H7 (cell line): ENCODE data around the gene EFCAB7. TPM values are rescaled to one million over a fixed set of nuclear protein-coding genes. Genes with fewer than 3 reads are reported as not detected.
A peak's percentile ranks its signal among the peaks of the same experiment; 100 is the strongest.

Experiments used
- DNase-seq: peaks from one replicate; pipeline ENCODE4 v3.0.0; 2012
- H3K27me3 ChIP-seq: 2 replicates; pipeline ENCODE4 v1.6.0; 2011; ENCODE audit warnings: mild to moderate bottlenecking, low read length; ENCODE audit not compliant: control insufficient read depth, insufficient read depth
- H3K36me3 ChIP-seq: replicated peaks from 2 replicates; pipeline ENCODE4 v1.5.1; 2011; ENCODE audit warnings: low read length; ENCODE audit not compliant: control insufficient read depth, insufficient read depth
- H3K4me3 ChIP-seq: 2 replicates; pipeline ENCODE4 v1.5.1; 2011; ENCODE audit warnings: low read depth, mild to moderate bottlenecking, control low read depth, low read length, moderate library complexity; ENCODE audit not compliant: insufficient read depth
- total RNA-seq: library from RNA; depleted of rRNA; stranded (reverse); fragments of >200 nt; shearing (Covaris generic); gene quantifications from 2 replicates; pipeline ENCODE4 v1.2.3, GENCODE V29; 2014; rRNA removed

Gene EFCAB7, protein sequence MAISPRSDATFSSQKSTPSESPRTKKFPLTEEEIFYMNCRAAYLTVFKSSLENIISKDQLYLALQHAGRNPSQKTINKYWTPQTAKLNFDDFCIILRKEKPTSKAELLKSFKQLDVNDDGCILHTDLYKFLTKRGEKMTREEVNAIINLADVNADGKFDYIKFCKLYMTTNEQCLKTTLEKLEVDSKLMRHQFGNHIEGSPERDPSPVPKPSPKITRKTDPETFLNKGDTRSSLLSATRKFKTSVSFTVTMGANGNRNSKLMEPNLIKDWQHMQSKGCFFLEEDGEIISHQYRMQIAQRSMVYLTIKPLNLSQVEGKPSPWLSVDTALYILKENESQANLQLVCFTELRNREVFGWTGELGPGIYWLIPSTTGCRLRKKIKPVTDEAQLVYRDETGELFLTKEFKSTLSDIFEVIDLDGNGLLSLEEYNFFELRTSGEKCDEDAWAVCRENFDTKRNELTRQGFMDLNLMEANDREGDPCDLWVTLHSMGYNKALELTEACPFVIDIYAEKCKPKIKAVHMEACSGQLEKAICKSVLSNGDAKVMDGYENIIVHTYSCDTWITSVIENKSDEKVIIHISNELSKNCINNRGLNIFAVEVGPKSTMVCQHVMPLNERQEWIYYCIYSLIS
- total RNA-seq: 4.7 and 11.1 TPM in 2 replicates

DNA sequence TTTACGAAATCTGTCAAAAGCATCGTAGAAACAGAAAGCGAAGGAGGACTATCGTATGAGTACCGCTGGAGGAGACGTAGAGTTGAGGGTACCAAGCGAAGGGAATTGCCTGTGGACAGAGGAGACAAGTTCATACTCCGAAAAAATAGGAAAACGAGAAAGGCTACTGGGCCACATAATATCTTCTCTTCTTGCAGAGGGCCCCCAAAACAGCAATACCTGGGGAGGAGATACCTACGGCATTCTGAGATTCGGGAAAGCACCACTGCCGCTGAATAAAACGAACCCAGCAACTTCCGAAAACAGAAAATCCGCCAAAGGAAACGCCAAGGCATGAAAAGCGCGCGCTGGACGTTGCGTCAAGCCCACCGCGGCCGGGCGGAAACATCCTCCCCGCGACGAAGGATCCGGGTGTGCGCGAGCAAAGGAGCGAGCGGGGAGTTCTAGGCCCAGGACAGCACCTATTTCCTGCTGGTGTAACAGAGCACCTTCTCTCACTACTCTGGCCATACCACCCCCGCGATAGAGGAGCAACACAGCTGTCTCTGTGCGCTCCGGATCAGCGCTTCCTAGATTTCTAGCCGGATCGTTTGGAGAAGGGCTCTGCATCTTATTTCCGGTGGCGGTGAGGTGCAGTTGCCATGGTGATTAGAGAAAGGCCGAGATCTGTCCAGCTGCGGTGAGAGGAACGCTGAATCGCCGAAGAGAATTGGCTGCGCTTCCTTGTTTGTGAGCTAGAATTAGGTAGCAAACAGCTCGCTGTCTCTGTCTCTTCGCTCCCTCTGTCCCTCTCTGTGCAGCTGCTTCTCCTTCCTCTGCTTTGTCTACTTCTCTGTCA, at the start of gene EFCAB7, which contains the start of gene ITGB3BP:
EFCAB7 (plus strand) TSS at position 635 of the 838 bp plus-strand sequence. CDS start 2,048 bp downstream, outside the sequence.
ITGB3BP (minus strand) TSS at position 335 of the 838 bp plus-strand sequence; CDS start at position 243, 92 bp downstream.
- H3K27me3 ChIP-seq: no peaks in the 10 kb centered on the region
- DNase-seq: peak; percentile 71
- H3K36me3 ChIP-seq: no peaks in the 10 kb centered on the region
- H3K4me3 ChIP-seq: peak within 1 kb of the TSS; percentile 54

DNA sequence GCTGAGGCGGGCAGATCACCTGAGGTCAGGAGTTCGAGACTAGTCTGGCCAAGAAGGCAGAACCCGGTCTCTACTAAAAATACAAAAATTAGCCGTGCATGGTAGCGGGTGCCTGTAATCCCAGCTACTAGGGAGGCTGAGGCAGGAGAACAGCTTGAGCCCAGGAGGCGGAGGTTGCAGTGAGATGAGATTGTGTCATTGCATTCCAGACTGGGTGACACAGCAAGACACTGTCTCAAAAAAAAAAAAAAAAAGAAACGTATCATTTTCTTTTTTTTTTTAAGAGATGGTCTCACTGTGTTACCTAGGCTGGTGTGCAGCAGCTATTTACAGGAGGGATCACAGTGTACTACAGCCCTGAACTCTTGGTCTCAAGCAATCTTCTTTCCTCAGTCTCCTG, 47.6 kb upstream of the EFCAB7 start:
- H3K36me3 ChIP-seq: no peaks in the 10 kb centered on the region; the same call in 1 of the 2 replicates
- H3K27me3 ChIP-seq: no peaks in the 10 kb centered on the region
- H3K4me3 ChIP-seq: no peak overlapping the region
- no peak for DNase-seq

DNA sequence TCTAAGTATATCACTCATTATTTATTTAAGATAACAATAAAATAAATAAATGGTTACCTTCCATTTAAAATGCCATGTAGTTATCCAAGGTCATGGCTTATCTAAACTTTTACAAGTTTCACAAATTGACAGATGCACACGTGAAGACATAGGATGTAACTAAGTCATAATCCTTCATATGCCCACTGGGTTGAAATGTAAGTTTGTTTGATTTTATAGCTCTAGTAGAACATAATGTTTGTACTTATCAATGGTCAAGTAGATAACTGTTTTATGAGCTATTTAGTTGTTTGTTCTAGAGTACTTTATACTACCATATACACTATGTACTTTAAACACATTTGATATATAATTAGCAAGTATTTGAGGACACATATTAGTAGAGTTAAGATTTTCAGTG, 43.3 kb upstream of the EFCAB7 start:
- Histone ChIP-seq H3K27me3 (no peaks in the 10 kb centered on the region), H3K4me3 (no peak overlapping the region), H3K36me3 (no peaks in the 10 kb centered on the region; the same call in 1 of the 2 replicates)
- no peak for DNase-seq

DNA sequence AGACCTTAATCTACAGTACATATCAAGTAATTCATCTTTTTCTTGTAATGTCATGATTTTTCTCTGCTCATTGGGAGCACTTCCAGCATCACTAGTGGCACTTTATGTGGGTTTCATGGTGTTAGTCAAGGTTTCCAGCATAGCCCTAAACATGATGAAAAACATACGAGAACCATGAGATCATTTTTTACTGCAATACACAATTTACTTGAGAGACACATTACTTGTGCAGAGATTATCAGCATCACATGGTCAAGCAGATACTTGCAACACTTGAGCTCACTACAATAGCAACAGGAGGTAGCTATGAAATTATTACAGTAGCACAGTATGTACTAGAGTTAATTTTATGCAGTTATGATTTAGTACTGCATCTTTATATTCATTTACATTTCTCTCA, 36.7 kb upstream of the EFCAB7 start:
- Histone ChIP-seq H3K27me3 (no peaks in the 10 kb centered on the region), H3K36me3 (no peaks in the 10 kb centered on the region), H3K4me3 (no peak overlapping the region)
- DNase-seq: no peak

DNA sequence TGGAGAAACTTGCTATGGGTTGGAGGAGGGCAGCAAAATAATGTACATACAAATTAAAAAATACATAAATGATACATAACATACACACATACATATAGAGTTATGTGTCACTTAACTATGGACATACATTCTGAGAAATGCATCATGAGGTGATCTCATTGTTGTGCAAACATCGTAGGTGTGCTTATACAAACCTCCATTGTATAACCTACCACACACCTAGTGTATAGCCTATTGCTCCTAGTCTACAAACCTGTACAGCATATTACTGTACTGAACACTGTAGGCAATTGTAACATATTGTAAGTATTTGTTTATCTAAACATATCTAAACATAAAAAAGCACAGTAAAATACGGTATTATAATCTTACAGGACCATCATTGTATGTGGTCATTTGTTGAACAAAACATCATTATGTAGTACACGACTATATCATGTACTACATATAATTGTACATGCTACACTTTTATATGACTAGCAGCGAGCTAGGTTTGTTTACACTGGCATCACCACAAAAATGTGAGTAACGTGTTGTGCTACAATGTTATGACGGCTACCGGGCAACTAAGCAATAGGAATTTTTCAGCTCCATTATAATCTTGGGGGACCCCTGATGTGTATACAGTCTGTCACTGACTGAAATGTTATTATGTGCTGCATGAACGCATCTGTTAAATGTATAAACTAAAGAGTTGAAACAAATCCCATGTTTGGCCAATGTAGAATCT, 35.8 kb upstream of the EFCAB7 start:
- no peak for DNase-seq
- Histone ChIP-seq H3K27me3 (no peaks in the 10 kb centered on the region), H3K36me3 (no peaks in the 10 kb centered on the region), H3K4me3 (no peak overlapping the region)

DNA sequence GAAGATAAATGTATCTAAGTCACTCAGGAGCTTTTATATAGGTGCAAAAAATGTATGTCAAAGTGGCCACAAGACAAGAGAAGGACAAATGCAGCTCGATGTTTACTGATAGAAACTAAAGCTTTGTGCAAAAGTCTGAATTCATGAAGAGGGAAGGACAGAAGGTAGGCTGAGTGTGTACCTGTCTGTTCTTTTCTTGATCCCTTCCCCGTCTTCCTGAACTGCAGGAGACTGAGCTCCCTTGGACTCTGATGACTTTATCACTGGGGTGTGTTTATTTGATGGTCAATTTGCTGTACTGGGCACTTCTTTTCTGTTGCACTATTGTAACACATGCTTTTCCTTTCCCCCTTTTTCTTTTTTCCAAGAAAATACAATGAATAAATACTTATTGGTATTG, 25.7 kb upstream of the EFCAB7 start:
- no peak for DNase-seq
- no peaks in the 10 kb centered on the region for H3K27me3 ChIP-seq
- H3K4me3 ChIP-seq: no peak overlapping the region
- no peaks in the 10 kb centered on the region for H3K36me3 ChIP-seq

DNA sequence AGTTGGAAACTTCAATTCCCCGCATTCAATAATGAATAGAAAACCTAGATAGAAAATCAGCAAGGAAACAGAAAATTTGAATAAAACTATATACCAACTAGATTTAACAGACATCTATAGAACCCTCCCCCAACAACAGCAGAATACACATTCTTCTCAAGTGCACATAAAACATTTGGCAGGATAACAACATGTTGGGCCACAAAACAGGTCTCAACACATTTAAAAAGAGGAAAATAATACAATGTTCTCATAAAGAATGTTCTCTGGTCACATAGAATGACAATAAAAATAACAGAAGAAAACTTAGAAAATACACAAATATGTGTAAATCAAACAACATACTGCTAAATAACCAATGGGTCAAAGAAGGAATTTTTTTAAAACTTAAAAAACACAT, 25.2 kb upstream of the EFCAB7 start:
- Histone ChIP-seq H3K27me3 (no peaks in the 10 kb centered on the region), H3K36me3 (no peaks in the 10 kb centered on the region), H3K4me3 (no peak overlapping the region)
- no peak for DNase-seq

DNA sequence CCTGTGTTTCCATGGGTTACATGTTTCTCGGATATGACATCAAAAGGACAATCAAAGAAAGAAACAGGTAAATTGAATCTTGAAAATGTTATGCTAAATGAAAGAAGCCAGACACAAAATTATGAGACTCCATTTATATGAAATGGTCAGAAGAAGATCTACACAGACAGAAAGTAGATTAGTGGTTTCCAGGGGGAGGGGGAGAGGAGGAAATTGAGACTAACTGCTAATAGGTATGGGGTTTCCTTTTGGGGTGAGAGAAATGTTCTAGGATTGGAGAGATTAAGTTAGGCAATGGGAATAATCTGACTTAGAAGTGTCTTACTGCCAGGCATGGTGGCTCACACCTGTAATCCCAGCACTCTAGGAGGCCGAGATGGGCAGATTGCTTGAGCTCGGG, 22.1 kb upstream of the EFCAB7 start:
- Histone ChIP-seq H3K4me3 (no peak overlapping the region), H3K36me3 (no peaks in the 10 kb centered on the region), H3K27me3 (no peaks in the 10 kb centered on the region)
- no peak for DNase-seq

DNA sequence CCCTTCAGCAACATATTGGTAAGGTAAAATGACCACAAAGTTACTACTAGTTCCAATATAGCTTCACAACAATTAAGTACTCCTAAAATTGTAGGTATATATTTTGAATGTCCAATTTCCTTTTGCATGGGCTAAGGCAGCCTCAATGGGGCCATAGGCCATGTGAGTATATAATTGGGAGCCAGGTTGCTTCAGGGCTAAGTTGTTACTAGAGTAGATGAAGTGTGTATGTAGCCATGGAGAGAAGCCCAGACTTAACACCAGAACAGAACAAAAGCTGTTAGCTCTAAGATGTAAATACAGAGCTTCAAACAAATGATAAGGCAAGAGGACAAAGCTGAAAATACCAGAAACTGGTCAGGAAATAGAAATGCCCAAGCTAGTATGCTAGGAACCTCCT, 16.5 kb upstream of the EFCAB7 start:
- Histone ChIP-seq H3K36me3 (peaks cover 1% of the 10 kb centered on the region), H3K4me3 (no peak overlapping the region), H3K27me3 (no peaks in the 10 kb centered on the region)
- DNase-seq: no peak

DNA sequence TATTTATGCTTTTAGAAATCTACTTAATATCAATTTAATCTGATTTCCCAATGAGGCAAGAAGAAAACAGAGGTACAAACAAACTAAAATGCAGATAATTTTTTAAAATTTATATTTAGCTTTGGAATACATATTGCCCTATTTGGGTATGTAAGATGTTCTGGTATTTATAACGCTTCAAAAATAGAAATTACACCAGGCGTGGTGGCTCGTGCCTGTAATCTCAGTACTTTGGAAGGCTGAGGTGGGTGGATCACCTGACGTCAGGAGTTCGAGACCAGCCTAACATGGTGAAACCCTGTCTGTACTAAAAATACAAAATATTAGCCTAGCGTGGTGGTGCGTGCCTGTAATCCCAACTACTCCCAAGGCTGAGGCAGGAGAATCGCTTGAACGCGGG, 13.6 kb upstream of the EFCAB7 start:
- no peak for DNase-seq
- Histone ChIP-seq H3K36me3 (peaks cover 1% of the 10 kb centered on the region), H3K4me3 (no peak overlapping the region), H3K27me3 (no peaks in the 10 kb centered on the region)

DNA sequence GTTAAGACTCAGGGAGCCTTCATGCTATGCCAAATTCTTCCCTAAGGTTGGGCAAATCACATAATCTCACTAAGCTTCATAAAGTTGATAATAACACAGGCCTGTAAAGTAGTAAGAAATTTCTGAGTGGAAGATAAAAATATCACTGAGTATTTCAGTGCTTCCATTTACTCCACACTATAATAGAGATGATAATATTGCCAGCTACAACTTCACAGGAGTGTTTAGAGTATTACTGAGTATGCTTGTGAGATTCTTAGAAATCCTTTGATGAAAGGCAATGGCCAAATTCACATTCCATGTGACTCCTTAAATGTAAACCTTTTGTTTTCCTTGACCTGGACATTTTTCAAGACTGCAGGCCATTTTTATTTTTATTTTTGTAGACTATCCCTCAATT, 10.7 kb upstream of the EFCAB7 start:
- no peaks in the 10 kb centered on the region; the same call in 1 of the 2 replicates for H3K36me3 ChIP-seq
- no peak for DNase-seq
- H3K27me3 ChIP-seq: no peaks in the 10 kb centered on the region

DNA sequence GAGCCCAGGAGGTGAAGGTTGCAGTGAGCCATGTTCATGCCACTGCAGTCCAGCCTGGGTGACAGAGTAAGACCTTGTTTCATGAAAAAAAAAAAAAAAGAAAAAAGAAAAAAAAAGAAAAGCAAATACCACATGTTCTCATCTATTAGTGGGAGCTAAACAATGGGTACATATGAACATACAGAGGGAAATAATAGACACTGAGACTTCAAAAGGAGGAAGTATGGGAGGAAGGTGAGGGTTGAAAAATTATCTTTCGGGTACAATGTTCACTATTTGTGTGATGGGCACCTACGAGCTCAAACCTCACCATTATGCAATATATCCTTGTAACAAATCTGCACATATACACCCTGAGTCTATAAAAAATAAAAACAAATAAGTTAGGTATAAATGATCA, 6.7 kb upstream of the EFCAB7 start:
- no peak overlapping the region for H3K4me3 ChIP-seq
- DNase-seq: no peak
- H3K36me3 ChIP-seq: no peaks in the 10 kb centered on the region

More for the DNA sequence above, 10.7 kb upstream of the EFCAB7 start:
- H3K4me3 ChIP-seq: no peak overlapping the region

DNA sequence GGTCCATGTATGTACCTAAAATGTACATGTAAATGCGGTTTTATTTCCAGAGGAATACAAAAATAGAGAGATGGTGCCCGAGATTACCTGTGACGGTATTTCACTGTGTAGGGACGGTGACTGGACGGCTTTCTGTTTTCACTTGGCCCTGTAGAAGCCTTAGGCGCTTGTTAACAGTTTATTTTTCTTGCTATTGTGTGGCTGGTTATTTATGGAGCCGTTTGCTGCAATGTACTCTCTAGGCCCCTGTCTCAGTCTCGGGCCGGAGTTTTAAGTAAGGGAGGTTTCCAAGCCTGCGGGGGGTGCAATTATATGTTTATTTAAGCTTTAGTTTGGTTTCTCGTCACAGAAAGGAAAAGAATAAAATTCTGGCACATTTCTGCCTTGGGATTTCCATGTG, 413 bp downstream of the EFCAB7 start:
- DNase-seq: no peak
- Histone ChIP-seq H3K27me3 (no peaks in the 10 kb centered on the region), H3K4me3 (peak overlapping the region; percentile 54), H3K36me3 (no peaks in the 10 kb centered on the region)

More for the DNA sequence above, 6.7 kb upstream of the EFCAB7 start:
- no peaks in the 10 kb centered on the region for H3K27me3 ChIP-seq

DNA sequence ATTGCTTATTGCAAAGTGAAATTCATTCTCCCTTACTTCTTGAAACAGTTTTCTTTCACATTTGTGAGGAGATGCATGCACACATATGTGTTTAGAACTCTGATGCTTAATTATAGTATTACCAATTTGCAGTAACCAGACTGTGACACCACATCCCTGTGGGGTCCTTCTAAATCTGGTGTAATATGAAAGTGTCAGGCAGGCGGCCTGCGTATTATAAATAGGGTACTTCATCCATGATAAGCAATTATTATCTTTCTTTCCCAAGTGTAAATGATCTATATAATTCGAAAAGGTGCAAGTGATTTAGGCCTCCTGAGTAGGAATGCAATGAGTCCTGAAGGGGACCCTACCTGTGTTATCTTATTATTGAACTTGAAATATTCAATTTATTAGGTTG, 876 bp downstream of the EFCAB7 start:
- DNase-seq: no peak
- Histone ChIP-seq H3K36me3 (no peaks in the 10 kb centered on the region), H3K4me3 (peak overlapping the region; percentile 54), H3K27me3 (no peaks in the 10 kb centered on the region)
